ENCODE measurements around the gene INS. TPM values are rescaled to one million over a fixed set of nuclear protein-coding genes. Genes with fewer than 3 reads are reported as not detected.

The INS gene
- total and polyA plus RNA-seq, 2 donors (not counting 1 experiment from before 2014, with no cell fraction given): not detected

- 0% methylated on average over 6 of the region's 6 CpGs for WGBS (ENCODE audit: insufficient coverage)
- H3K4me1 ChIP-seq (ENCODE audit: control insufficient read depth in 2 of 2, insufficient read depth in 2 of 2, low read length in 2 of 2): peaks cover 16 to 30% of the 10 kb centered on the region in 2 donors
- H4K20me1 ChIP-seq (ENCODE audit: control insufficient read depth, insufficient read depth, low read length, poor library complexity, severe bottlenecking): no peaks in the 10 kb centered on the region
- no peak overlapping the region for H3K27ac Mint-ChIP-seq
- H3K27me3 Mint-ChIP-seq: peaks cover 47% of the 10 kb centered on the region
- ATAC-seq (ENCODE audit: low read depth) (peak; percentile 42), DNase-seq (peak; percentile 32)
- H3K27me3 ChIP-seq (replicated peaks in 1 of 4; ENCODE audit: control extremely low read depth in 1 of 4, control insufficient read depth in 3 of 4, insufficient read depth in 4 of 4, low read length in 3 of 4): peaks cover 0 to 62% (median 41%) of the 10 kb centered on the region in 4 experiments
- CTCF ChIA-PET: interaction anchor here (1.0 to 6.0 kb wide), 3 partner anchors 9 to 449 kb away, joined by 3 to 36 read pairs (median 4); no protein-coding TSS in a partner anchor
- no peak overlapping the region for H3K27ac ChIP-seq (ENCODE audit: low read length in 2 of 2)
- H3K9me3 Mint-ChIP-seq (ENCODE audit: insufficient read depth): no peaks in the 10 kb centered on the region
- H3K4me1 Mint-ChIP-seq: peaks cover 15% of the 10 kb centered on the region
- H3K9me3 ChIP-seq (ENCODE audit: control extremely low read depth in 1 of 3, control insufficient read depth in 2 of 3, insufficient read depth in 1 of 3, low read length in 2 of 3): peaks cover 0 to 6% (median 0%) of the 10 kb centered on the region in 3 donors
- H3K79me2 ChIP-seq (ENCODE audit: control insufficient read depth, insufficient read depth, low read length): no peaks in the 10 kb centered on the region
- H3K36me3 ChIP-seq (replicated peaks in 1 of 2; ENCODE audit: control extremely low read depth in 1 of 2, control insufficient read depth in 1 of 2, extremely low read depth in 1 of 2, insufficient read depth in 2 of 2, low read length in 1 of 2): no peaks in the 10 kb centered on the region
- H3K9ac ChIP-seq (ENCODE audit: low read length): no peak overlapping the region
- intact Hi-C loops (cut with micrococcal nuclease): no loop called here
- no peak overlapping the region for H2AFZ ChIP-seq (ENCODE audit: insufficient read depth, low read depth, low read length, poor library complexity, severe bottlenecking)
- no peak overlapping the region for H3K4me3 ChIP-seq (ENCODE audit: control extremely low read depth in 1 of 5, extremely low read depth in 1 of 5, insufficient read depth in 1 of 5, low read depth in 2 of 5, low read length in 4 of 5)
- POLR2A ChIA-PET: no interaction called here
- peak overlapping the region; percentile 42 for H3K4me3 Mint-ChIP-seq
- H3K4me2 ChIP-seq (replicated peaks; ENCODE audit: low read depth, low read length, poor library complexity, severe bottlenecking): no peak overlapping the region
- TF ChIP-seq EZH2 (IDR thresholded peaks at IDR 0.05; ENCODE audit: borderline replicate concordance, insufficient read depth, low read depth, low read length, poor library complexity, severe bottlenecking) (no peak), CTCF (IDR thresholded peaks at IDR 0.05) (no peak)
Measured at GRCh38 chr11:2142762-2143202, 18.2 kb downstream of the INS start.

DNA sequence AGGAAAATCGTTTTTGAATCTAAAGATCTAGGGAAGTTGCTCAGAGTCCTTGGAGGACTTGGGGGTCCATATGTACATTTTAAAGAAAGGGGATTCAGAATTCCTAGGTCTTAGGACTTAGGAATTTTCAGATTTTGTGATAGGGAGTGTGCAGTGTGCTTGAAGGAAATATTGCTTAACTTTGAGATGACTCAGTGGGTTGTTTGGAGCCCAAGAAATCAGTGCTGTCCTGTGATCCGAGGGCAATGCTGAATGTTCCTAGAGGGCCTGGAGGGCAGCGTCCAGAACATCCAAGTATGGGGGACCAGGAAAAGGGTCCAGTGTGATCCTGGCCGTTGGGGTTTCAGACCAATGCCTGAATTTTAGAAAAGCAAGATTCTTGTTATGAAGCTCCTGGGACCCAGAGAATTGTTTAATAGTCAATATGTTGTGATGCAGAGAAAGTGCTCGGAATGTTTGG, 18.7 kb downstream of the INS start:
- Histone ChIP-seq H3K36me3 (replicated peaks in 1 of 2; ENCODE audit: control extremely low read depth in 1 of 2, control insufficient read depth in 1 of 2, extremely low read depth in 1 of 2, insufficient read depth in 2 of 2, low read length in 1 of 2) (no peaks in the 10 kb centered on the region), H3K27me3 (replicated peaks in 1 of 4; ENCODE audit: control extremely low read depth in 1 of 4, control insufficient read depth in 3 of 4, insufficient read depth in 4 of 4, low read length in 3 of 4) (peaks cover 0 to 64% (median 43%) of the 10 kb centered on the region in 4 experiments), H4K20me1 (ENCODE audit: control insufficient read depth, insufficient read depth, low read length, poor library complexity, severe bottlenecking) (no peaks in the 10 kb centered on the region), H2AFZ (ENCODE audit: insufficient read depth, low read depth, low read length, poor library complexity, severe bottlenecking) (no peak overlapping the region), H3K9me3 (ENCODE audit: control extremely low read depth in 1 of 3, control insufficient read depth in 2 of 3, insufficient read depth in 1 of 3, low read length in 2 of 3) (peaks cover 0 to 5% (median 0%) of the 10 kb centered on the region in 3 donors), H3K4me3 (ENCODE audit: control extremely low read depth in 1 of 5, extremely low read depth in 1 of 5, insufficient read depth in 1 of 5, low read depth in 2 of 5, low read length in 4 of 5) (no peak overlapping the region), H3K9ac (ENCODE audit: low read length) (no peak overlapping the region), H3K27ac (ENCODE audit: low read length in 2 of 2) (no peak overlapping the region), H3K4me1 (ENCODE audit: control insufficient read depth in 2 of 2, insufficient read depth in 2 of 2, low read length in 2 of 2) (peaks cover 20 to 35% of the 10 kb centered on the region in 2 donors), H3K79me2 (ENCODE audit: control insufficient read depth, insufficient read depth, low read length) (no peaks in the 10 kb centered on the region), H3K4me2 (replicated peaks; ENCODE audit: low read depth, low read length, poor library complexity, severe bottlenecking) (no peak overlapping the region)
- H3K9me3 Mint-ChIP-seq (ENCODE audit: insufficient read depth): no peaks in the 10 kb centered on the region
- no peak overlapping the region for H3K27ac Mint-ChIP-seq
- 6% methylated on average over 5 of the region's 5 CpGs for WGBS (ENCODE audit: insufficient coverage)
- H3K4me3 Mint-ChIP-seq: no peak overlapping the region
- ChIA-PET CTCF (interaction anchor here (1.0 to 6.0 kb wide), 5 partner anchors 10 to 449 kb away, joined by 3 to 36 read pairs (median 4); no protein-coding TSS in a partner anchor), POLR2A (no interaction called here)
- ATAC-seq (ENCODE audit: low read depth): no peak
- TF ChIP-seq EZH2 (IDR thresholded peaks at IDR 0.05; ENCODE audit: borderline replicate concordance, insufficient read depth, low read depth, low read length, poor library complexity, severe bottlenecking) (no peak), CTCF (IDR thresholded peaks at IDR 0.05) (no peak)
- intact Hi-C loops (cut with micrococcal nuclease): no loop called here
- no peak for DNase-seq
- peaks cover 47% of the 10 kb centered on the region for H3K27me3 Mint-ChIP-seq
- peaks cover 20% of the 10 kb centered on the region for H3K4me1 Mint-ChIP-seq
